Measurements from ENCODE around the gene DST. TPM values are rescaled to one million over a fixed set of nuclear protein-coding genes. Genes with fewer than 3 reads are reported as not detected.

Gene DST
- total RNA-seq: 526 TPM

- no peak for DNase-seq (ENCODE audit: low spot score)
- intact Hi-C loops (cut with DNase I): no loop called here
- peak; percentile 71 for ATAC-seq
Measured at GRCh38 chr6:56642366-56643261, at the start of gene DST. DST (minus strand) TSS chr6:56642889.

- intact Hi-C loops (cut with DNase I): no loop called here
- ATAC-seq: no peak
Measured at GRCh38 chr6:56691814-56692213, 49.1 kb upstream of the DST start.

GRCh38 chr6:56691286-56691595 is 48.6 kb upstream of the DST start:
- intact Hi-C loops (cut with DNase I): no loop called here
- ATAC-seq: no peak
- no peak for DNase-seq (ENCODE audit: low spot score)

More at GRCh38 chr6:56691814-56692213, 49.1 kb upstream of the DST start:
- no peak for DNase-seq (ENCODE audit: low spot score)

GRCh38 chr6:56690519-56691285 is 48.0 kb upstream of the DST start:
- intact Hi-C loops (cut with DNase I): no loop called here
- ATAC-seq (no peak), DNase-seq (ENCODE audit: low spot score) (no peak)

GRCh38 chr6:56689663-56690062 is 47.0 kb upstream of the DST start:
- no peak for ATAC-seq
- intact Hi-C loops (cut with DNase I): no loop called here
- DNase-seq (ENCODE audit: low spot score): no peak

- ATAC-seq (no peak), DNase-seq (ENCODE audit: low spot score) (no peak)
- intact Hi-C loops (cut with DNase I): no loop called here
Measured at GRCh38 chr6:56689114-56689513, 46.4 kb upstream of the DST start.

- intact Hi-C loops (cut with DNase I): no loop called here
- no peak for ATAC-seq
- no peak for DNase-seq (ENCODE audit: low spot score)
Measured at GRCh38 chr6:56688521-56688920, 45.8 kb upstream of the DST start.

- ATAC-seq (no peak), DNase-seq (ENCODE audit: low spot score) (no peak)
- intact Hi-C loops (cut with DNase I): no loop called here
Measured at GRCh38 chr6:56687551-56687950, 44.9 kb upstream of the DST start.

- no peak for DNase-seq (ENCODE audit: low spot score)
- intact Hi-C loops (cut with DNase I): no loop called here
- ATAC-seq: no peak
Measured at GRCh38 chr6:56686429-56686828, 43.7 kb upstream of the DST start.

- DNase-seq (ENCODE audit: low spot score) (no peak), ATAC-seq (no peak)
- intact Hi-C loops (cut with DNase I): no loop called here
Measured at GRCh38 chr6:56685994-56686393, 43.3 kb upstream of the DST start.

- DNase-seq (ENCODE audit: low spot score) (no peak), ATAC-seq (no peak)
- intact Hi-C loops (cut with DNase I): no loop called here
Measured at GRCh38 chr6:56685102-56685733, 42.5 kb upstream of the DST start.

- DNase-seq (ENCODE audit: low spot score) (no peak), ATAC-seq (no peak)
- intact Hi-C loops (cut with DNase I): no loop called here
Measured at GRCh38 chr6:56684342-56685101, 41.8 kb upstream of the DST start.

GRCh38 chr6:56683882-56684281 is 41.2 kb upstream of the DST start:
- ATAC-seq (peak; percentile 76), DNase-seq (ENCODE audit: low spot score) (no peak)
- intact Hi-C loops (cut with DNase I): no loop called here

GRCh38 chr6:56682635-56683034 is 39.9 kb upstream of the DST start:
- intact Hi-C loops (cut with DNase I): no loop called here
- DNase-seq (ENCODE audit: low spot score): no peak
- ATAC-seq: no peak

GRCh38 chr6:56677559-56677958 is 34.9 kb upstream of the DST start:
- DNase-seq (ENCODE audit: low spot score) (no peak), ATAC-seq (no peak)
- intact Hi-C loops (cut with DNase I): no loop called here

GRCh38 chr6:56671651-56672461 is 29.2 kb upstream of the DST start:
- intact Hi-C loops (cut with DNase I): no loop called here
- DNase-seq (ENCODE audit: low spot score) (no peak), ATAC-seq (peak; percentile 73)

- ATAC-seq (no peak), DNase-seq (ENCODE audit: low spot score) (no peak)
- intact Hi-C loops (cut with DNase I): no loop called here
Measured at GRCh38 chr6:56671160-56671559, 28.5 kb upstream of the DST start.

GRCh38 chr6:56669041-56669440 is 26.4 kb upstream of the DST start:
- DNase-seq (ENCODE audit: low spot score): no peak
- intact Hi-C loops (cut with DNase I): no loop called here
- no peak for ATAC-seq

- DNase-seq (ENCODE audit: low spot score): no peak
- intact Hi-C loops (cut with DNase I): no loop called here
- ATAC-seq: no peak
Measured at GRCh38 chr6:56668158-56668557, 25.5 kb upstream of the DST start.
